ENCODE data around the gene CCDC27.

DNA sequence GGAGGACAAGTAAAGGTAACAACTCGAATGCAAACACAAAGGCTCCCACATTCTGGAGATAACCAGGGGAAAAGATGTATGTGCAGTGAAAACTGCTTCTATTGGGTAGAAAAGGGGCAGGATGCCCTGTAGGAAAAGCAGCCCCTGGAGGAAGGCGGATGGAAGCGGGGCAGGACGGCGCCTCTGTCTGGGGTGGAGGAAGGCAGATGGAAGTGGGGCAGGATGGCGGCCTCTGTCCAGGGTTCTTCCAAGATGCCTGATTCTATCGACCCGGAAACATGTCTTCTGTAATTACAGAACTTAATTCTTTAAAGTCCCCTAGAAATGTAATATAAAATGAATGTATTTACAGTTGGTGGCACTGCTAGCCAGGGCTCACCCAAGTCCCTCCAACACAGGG is 68.1 kb downstream of the CCDC27 start:
- TF ChIP-seq GATA2 (IDR thresholded peaks at IDR 0.05; ENCODE audit: low read depth, low read length) (no peak), GATA3 (IDR thresholded peaks at IDR 0.05; ENCODE audit: low read depth, low read length) (no peak)

All from SH-SY5Y (cell line).